ENCODE results near the gene SCAI. TPM values are rescaled to one million over a fixed set of nuclear protein-coding genes. Genes with fewer than 3 reads are reported as not detected.
"Not testable (repeated sequence)": the region's sequence is repeated elsewhere in the genome, so short reads cannot be mapped to it uniquely, and the experiment has no call there.

SCAI gene
- total RNA-seq, 1 experiment from 2014 or later, result 4.7 TPM

GRCh38 chr9:125183561-125183960, 40.2 kb upstream of the SCAI start:
- intact Hi-C loops (cut with micrococcal nuclease; ENCODE audit: unreplicated experiment), result no loop called here
- H3K36me3 ChIP-seq (ENCODE audit: control insufficient read depth, insufficient read depth, low read length), result no peaks in the 10 kb centered on the region
- no peak overlapping the region for H3K4me3 ChIP-seq (ENCODE audit: low read depth in 2 of 2, low read length in 2 of 2)
- no peak overlapping the region for H3K27ac ChIP-seq (ENCODE audit: low read length)
- DNase-seq (ENCODE audit: low read depth, low spot score) (no peak), ATAC-seq (no peak)
- no peaks in the 10 kb centered on the region for H3K4me1 ChIP-seq (ENCODE audit: control insufficient read depth, insufficient read depth, low read length)
- POLR2A ChIA-PET, result no interaction called here
- in situ Hi-C loops (cut with HindIII; ENCODE audit: low pct_unique_long_range_greater_than_20kb, low sequenced_read_pairs), result no loop called here
- BruUV-seq (replicated peaks), result TSS peak; percentile 22
- no peaks in the 10 kb centered on the region for H3K27me3 ChIP-seq (ENCODE audit: control insufficient read depth, insufficient read depth, low read length)
- no peaks in the 10 kb centered on the region for H3K9me3 ChIP-seq (ENCODE audit: control insufficient read depth, insufficient read depth, low read depth, low read length)
- CTCF ChIA-PET, result no interaction called here
- TF ChIP-seq POLR2AphosphoS5 (IDR thresholded peaks at IDR 0.05; ENCODE audit: low read depth, low read length), result no peak
- no peak for TF ChIP-seq TCF7L2 (IDR thresholded peaks at IDR 0.05; ENCODE audit: low read depth, low read length)
- TF ChIP-seq SIN3A (IDR thresholded peaks at IDR 0.05; ENCODE audit: borderline replicate concordance, insufficient read depth, low read depth, low read length), result no peak
- TF ChIP-seq, protein P1, sequence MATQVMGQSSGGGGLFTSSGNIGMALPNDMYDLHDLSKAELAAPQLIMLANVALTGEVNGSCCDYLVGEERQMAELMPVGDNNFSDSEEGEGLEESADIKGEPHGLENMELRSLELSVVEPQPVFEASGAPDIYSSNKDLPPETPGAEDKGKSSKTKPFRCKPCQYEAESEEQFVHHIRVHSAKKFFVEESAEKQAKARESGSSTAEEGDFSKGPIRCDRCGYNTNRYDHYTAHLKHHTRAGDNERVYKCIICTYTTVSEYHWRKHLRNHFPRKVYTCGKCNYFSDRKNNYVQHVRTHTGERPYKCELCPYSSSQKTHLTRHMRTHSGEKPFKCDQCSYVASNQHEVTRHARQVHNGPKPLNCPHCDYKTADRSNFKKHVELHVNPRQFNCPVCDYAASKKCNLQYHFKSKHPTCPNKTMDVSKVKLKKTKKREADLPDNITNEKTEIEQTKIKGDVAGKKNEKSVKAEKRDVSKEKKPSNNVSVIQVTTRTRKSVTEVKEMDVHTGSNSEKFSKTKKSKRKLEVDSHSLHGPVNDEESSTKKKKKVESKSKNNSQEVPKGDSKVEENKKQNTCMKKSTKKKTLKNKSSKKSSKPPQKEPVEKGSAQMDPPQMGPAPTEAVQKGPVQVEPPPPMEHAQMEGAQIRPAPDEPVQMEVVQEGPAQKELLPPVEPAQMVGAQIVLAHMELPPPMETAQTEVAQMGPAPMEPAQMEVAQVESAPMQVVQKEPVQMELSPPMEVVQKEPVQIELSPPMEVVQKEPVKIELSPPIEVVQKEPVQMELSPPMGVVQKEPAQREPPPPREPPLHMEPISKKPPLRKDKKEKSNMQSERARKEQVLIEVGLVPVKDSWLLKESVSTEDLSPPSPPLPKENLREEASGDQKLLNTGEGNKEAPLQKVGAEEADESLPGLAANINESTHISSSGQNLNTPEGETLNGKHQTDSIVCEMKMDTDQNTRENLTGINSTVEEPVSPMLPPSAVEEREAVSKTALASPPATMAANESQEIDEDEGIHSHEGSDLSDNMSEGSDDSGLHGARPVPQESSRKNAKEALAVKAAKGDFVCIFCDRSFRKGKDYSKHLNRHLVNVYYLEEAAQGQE (IDR thresholded peaks at IDR 0.05; ENCODE audit: insufficient read depth in 1 of 2, low read depth in 2 of 2, low read length in 1 of 2), result no peak
- TF ChIP-seq CTCF (IDR thresholded peaks at IDR 0.05), result no peak

DNA sequence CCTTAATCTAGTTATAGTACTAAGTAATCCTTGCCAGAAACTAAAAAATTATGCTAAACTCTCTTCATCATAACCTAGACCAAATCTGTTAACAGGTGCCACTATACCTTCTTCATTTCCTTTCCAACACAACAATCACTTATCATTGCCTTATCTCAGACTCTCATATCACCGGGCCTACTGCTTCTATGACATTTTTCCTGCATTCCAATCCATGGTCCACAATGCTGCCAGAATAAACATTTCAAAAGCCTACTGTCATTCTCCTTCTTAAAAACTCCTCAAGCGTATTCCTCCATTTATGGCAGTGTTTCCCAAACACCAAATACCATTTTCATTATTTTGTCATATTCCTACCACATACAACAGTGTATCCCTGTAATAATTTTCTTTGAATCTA, 39.7 kb upstream of the SCAI start:
- no peaks in the 10 kb centered on the region for H3K9me3 ChIP-seq (ENCODE audit: control insufficient read depth, insufficient read depth, low read depth, low read length)
- intact Hi-C loops (cut with micrococcal nuclease; ENCODE audit: unreplicated experiment), result no loop called here
- no peak overlapping the region for H3K4me3 ChIP-seq (ENCODE audit: low read depth in 2 of 2, low read length in 2 of 2)
- H3K27ac ChIP-seq (ENCODE audit: low read length), result no peak overlapping the region
- no peaks in the 10 kb centered on the region for H3K4me1 ChIP-seq (ENCODE audit: control insufficient read depth, insufficient read depth, low read length)
- TF ChIP-seq TCF7L2 (IDR thresholded peaks at IDR 0.05; ENCODE audit: low read depth, low read length), result no peak
- TF ChIP-seq SIN3A (IDR thresholded peaks at IDR 0.05; ENCODE audit: borderline replicate concordance, insufficient read depth, low read depth, low read length), result no peak
- TF ChIP-seq, protein P1 (IDR thresholded peaks at IDR 0.05; ENCODE audit: insufficient read depth in 1 of 2, low read depth in 2 of 2, low read length in 1 of 2), result no peak
- TF ChIP-seq CTCF (IDR thresholded peaks at IDR 0.05), result no peak
- no peak for TF ChIP-seq POLR2AphosphoS5 (IDR thresholded peaks at IDR 0.05; ENCODE audit: low read depth, low read length)
- no peaks in the 10 kb centered on the region for H3K27me3 ChIP-seq (ENCODE audit: control insufficient read depth, insufficient read depth, low read length)
- in situ Hi-C loops (cut with HindIII; ENCODE audit: low pct_unique_long_range_greater_than_20kb, low sequenced_read_pairs), result no loop called here
- ChIA-PET CTCF (no interaction called here), POLR2A (no interaction called here)
- H3K36me3 ChIP-seq (ENCODE audit: control insufficient read depth, insufficient read depth, low read length), result no peaks in the 10 kb centered on the region
- BruUV-seq (replicated peaks), result no TSS peak
- no peak for ATAC-seq
- DNase-seq (ENCODE audit: low read depth, low spot score), result no peak

GRCh38 chr9:125181756-125182155, 38.4 kb upstream of the SCAI start:
- in situ Hi-C loops (cut with HindIII; ENCODE audit: low pct_unique_long_range_greater_than_20kb, low sequenced_read_pairs); H3K4me3 ChIP-seq (ENCODE audit: low read depth in 2 of 2, low read length in 2 of 2); H3K27ac ChIP-seq (ENCODE audit: low read length); CTCF ChIA-PET; BruUV-seq (replicated peaks); ATAC-seq; H3K4me1 ChIP-seq (ENCODE audit: control insufficient read depth, insufficient read depth, low read length); DNase-seq (ENCODE audit: low read depth, low spot score); H3K27me3 ChIP-seq (ENCODE audit: control insufficient read depth, insufficient read depth, low read length); intact Hi-C loops (cut with micrococcal nuclease; ENCODE audit: unreplicated experiment); H3K9me3 ChIP-seq (ENCODE audit: control insufficient read depth, insufficient read depth, low read depth, low read length); POLR2A ChIA-PET; H3K36me3 ChIP-seq (ENCODE audit: control insufficient read depth, insufficient read depth, low read length): not testable (repeated sequence)

Measured in Panc1 (cell line).